Measurements from ENCODE around the gene FDCSP.

FDCSP gene

GRCh38 chr4:70183168-70183939 lies 42.6 kb upstream of the FDCSP start:
- TF ChIP-seq, protein P1, sequence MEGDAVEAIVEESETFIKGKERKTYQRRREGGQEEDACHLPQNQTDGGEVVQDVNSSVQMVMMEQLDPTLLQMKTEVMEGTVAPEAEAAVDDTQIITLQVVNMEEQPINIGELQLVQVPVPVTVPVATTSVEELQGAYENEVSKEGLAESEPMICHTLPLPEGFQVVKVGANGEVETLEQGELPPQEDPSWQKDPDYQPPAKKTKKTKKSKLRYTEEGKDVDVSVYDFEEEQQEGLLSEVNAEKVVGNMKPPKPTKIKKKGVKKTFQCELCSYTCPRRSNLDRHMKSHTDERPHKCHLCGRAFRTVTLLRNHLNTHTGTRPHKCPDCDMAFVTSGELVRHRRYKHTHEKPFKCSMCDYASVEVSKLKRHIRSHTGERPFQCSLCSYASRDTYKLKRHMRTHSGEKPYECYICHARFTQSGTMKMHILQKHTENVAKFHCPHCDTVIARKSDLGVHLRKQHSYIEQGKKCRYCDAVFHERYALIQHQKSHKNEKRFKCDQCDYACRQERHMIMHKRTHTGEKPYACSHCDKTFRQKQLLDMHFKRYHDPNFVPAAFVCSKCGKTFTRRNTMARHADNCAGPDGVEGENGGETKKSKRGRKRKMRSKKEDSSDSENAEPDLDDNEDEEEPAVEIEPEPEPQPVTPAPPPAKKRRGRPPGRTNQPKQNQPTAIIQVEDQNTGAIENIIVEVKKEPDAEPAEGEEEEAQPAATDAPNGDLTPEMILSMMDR (IDR thresholded peaks at IDR 0.05; ENCODE audit: extremely low read depth, insufficient read depth, missing control alignments): peak; percentile 79
- in situ Hi-C loops (cut with MboI; ENCODE audit: low pct_unique_long_range_greater_than_20kb, low sequenced_read_pairs, unreplicated experiment): loop anchor here (25.0 kb wide), 2 partner anchors 271 to 496 kb away; no protein-coding TSS in a partner anchor
- DNase-seq (ENCODE audit: low spot score): peak; percentile 14

- TF ChIP-seq, protein P1 (IDR thresholded peaks at IDR 0.05; ENCODE audit: extremely low read depth, insufficient read depth, missing control alignments): no peak
These were observed 42.0 kb upstream of the FDCSP start for GRCh38 chr4:70183940-70184246.

GRCh38 chr4:70187216-70187615 lies 38.7 kb upstream of the FDCSP start:
- in situ Hi-C loops (cut with MboI; ENCODE audit: low pct_unique_long_range_greater_than_20kb, low sequenced_read_pairs, unreplicated experiment): loop anchor here (25.0 kb wide), 2 partner anchors 275 to 500 kb away; no protein-coding TSS in a partner anchor
- DNase-seq (ENCODE audit: low spot score): no peak
- TF ChIP-seq, protein P1 (IDR thresholded peaks at IDR 0.05; ENCODE audit: extremely low read depth, insufficient read depth, missing control alignments): no peak

More at GRCh38 chr4:70183940-70184246, 42.0 kb upstream of the FDCSP start:
- no peak for DNase-seq (ENCODE audit: low spot score)
- in situ Hi-C loops (cut with MboI; ENCODE audit: low pct_unique_long_range_greater_than_20kb, low sequenced_read_pairs, unreplicated experiment): loop anchor here (25.0 kb wide), 2 partner anchors 272 to 497 kb away; no protein-coding TSS in a partner anchor

GRCh38 chr4:70190579-70190978 lies 35.3 kb upstream of the FDCSP start:
- TF ChIP-seq, protein P1 (IDR thresholded peaks at IDR 0.05; ENCODE audit: extremely low read depth, insufficient read depth, missing control alignments): no peak
- in situ Hi-C loops (cut with MboI; ENCODE audit: low pct_unique_long_range_greater_than_20kb, low sequenced_read_pairs, unreplicated experiment): loop anchor here (25.0 kb wide), 2 partner anchors 278 to 503 kb away; no protein-coding TSS in a partner anchor
- DNase-seq (ENCODE audit: low spot score): no peak

GRCh38 chr4:70191647-70192046 lies 34.3 kb upstream of the FDCSP start:
- in situ Hi-C loops (cut with MboI; ENCODE audit: low pct_unique_long_range_greater_than_20kb, low sequenced_read_pairs, unreplicated experiment): loop anchor here (25.0 kb wide), 2 partner anchors 279 to 504 kb away; no protein-coding TSS in a partner anchor
- TF ChIP-seq, protein P1 (IDR thresholded peaks at IDR 0.05; ENCODE audit: extremely low read depth, insufficient read depth, missing control alignments): no peak
- DNase-seq (ENCODE audit: low spot score): no peak

GRCh38 chr4:70192895-70193294 lies 33.0 kb upstream of the FDCSP start:
- TF ChIP-seq, protein P1 (IDR thresholded peaks at IDR 0.05; ENCODE audit: extremely low read depth, insufficient read depth, missing control alignments): no peak
- no peak for DNase-seq (ENCODE audit: low spot score)
- in situ Hi-C loops (cut with MboI; ENCODE audit: low pct_unique_long_range_greater_than_20kb, low sequenced_read_pairs, unreplicated experiment): loop anchor here (25.0 kb wide), 2 partner anchors 281 to 506 kb away; no protein-coding TSS in a partner anchor

All from GM13977 (cell line).